Measurements from ENCODE around the gene JPH4. TPM values are rescaled to one million over a fixed set of nuclear protein-coding genes. Genes with fewer than 3 reads are reported as not detected.

Gene JPH4
- total and polyA plus RNA-seq, 8 donors = 0.15 to 1.1 (median 0.47) TPM; not detected in 2

DNA sequence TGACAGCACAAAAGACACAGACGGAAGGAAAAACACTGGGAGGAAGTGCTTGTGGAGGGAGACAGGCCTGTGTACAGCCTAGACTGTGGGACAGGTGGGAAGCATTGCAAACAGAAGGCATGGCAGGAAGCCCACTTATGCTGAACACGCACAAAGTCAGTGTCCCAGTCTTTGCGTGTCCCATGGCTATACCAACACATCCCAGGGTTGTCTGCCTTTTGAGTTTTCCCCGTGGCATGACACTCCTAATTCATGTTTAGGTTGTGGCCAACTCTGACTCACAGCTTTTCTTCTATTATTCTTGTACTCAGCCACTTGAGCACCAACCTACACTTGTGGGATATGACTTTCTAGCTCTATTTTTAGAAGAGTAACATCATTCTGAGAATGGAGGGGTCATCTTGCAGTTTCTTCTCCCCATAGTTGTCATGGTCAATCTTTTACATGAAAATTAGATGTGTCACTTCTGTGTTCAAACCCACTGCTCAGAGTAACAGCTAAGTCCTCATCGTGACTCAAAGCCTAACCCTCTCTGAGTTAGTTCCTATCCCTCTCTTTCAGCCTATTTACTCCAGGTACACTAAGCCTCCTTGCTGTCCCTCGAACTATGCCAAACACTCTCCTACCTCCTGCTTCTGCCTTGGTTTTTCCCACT, 27.5 kb upstream of the JPH4 start:
- no peaks in the 10 kb centered on the region for H3K36me3 ChIP-seq
- no peak for DNase-seq
- H3K4me3 ChIP-seq = no peak overlapping the region
- H3K9me3 ChIP-seq = no peaks in the 10 kb centered on the region
- peaks cover 15 to 30% (median 24%) of the 10 kb centered on the region in 4 donors for H3K4me1 ChIP-seq
- no peaks in the 10 kb centered on the region for H3K27me3 ChIP-seq
- H3K27ac ChIP-seq = no peak overlapping the region
- TF ChIP-seq POLR2A (IDR thresholded peaks at IDR 0.05) (no peak), CTCF (IDR thresholded peaks at IDR 0.05) (no peak), POLR2AphosphoS5 (IDR thresholded peaks at IDR 0.05) (no peak), EP300 (IDR thresholded peaks at IDR 0.05) (no peak)
- intact Hi-C loops (cut with DNase I; ENCODE audit: low total_unique reads) = no loop called here
- WGBS, 5 donors = 66 to 73% (median 72%) methylated on average over 6 of the region's 6 CpGs

DNA sequence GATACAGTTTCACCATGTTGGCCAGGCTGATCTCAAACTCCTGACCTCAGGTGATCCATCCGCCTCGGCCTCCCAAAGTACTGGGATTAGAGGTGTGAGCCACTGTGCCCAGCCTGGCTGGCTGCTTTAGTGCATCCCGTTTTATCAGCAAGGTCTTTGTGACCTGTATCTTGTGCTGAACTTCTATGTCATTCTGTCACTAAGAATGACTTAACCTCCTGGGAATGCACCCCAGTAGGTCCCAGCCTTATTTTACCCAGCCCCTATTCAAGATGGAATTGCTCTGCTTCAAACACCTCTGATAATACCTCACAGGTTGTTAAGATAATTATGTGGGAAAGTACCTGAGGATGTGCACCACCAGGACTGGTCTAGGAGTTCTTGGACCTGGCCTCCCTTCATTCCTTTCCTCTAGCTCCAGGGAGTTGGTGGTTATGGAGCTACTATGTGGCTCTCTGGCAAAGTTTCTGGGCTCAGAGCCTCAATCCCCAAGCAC, 26.1 kb upstream of the JPH4 start:
- intact Hi-C loops (cut with DNase I; ENCODE audit: low total_unique reads) = no loop called here
- H3K4me1 ChIP-seq = peaks cover 2 to 17% (median 11%) of the 10 kb centered on the region in 4 donors

DNA sequence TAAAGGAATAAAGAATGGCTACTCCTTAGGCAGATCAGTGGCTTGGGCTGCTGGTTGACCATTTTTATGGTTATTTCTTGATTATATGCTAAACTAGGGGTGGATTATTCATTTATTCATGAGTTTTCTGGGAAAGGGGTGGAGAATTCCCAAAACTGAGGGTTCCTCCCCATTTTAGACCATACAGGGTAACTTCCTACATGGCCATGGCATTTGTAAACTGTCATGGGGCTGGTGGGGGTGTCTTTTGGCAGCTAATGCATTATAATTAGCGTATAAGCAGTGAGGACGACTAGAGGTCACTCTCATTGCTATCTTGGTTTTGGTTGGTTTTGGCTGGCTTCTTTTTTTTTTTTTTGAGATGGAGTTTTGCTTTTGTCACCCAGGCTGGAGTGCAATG, 25.6 kb upstream of the JPH4 start:
- 47 to 74% (median 59%) methylated on average over 2 of the region's 2 CpGs for WGBS, 5 donors
- TF ChIP-seq EP300 (IDR thresholded peaks at IDR 0.05) = no peak
- no peak for TF ChIP-seq POLR2A (IDR thresholded peaks at IDR 0.05)
- no peak for TF ChIP-seq CTCF (IDR thresholded peaks at IDR 0.05)
- TF ChIP-seq POLR2AphosphoS5 (IDR thresholded peaks at IDR 0.05) = no peak
- Histone ChIP-seq H3K4me3 (no peak overlapping the region), H3K9me3 (peaks cover 0 to 7% (median 0%) of the 10 kb centered on the region in 4 donors), H3K36me3 (no peaks in the 10 kb centered on the region), H3K4me1 (peaks cover 0 to 16% (median 6%) of the 10 kb centered on the region in 4 donors), H3K27me3 (no peaks in the 10 kb centered on the region), H3K27ac (no peak overlapping the region)
- DNase-seq = no peak
- intact Hi-C loops (cut with DNase I; ENCODE audit: low total_unique reads) = no loop called here

More for the DNA sequence above, 26.1 kb upstream of the JPH4 start:
- TF ChIP-seq EP300 (IDR thresholded peaks at IDR 0.05) = no peak
- no peak for TF ChIP-seq CTCF (IDR thresholded peaks at IDR 0.05)
- TF ChIP-seq POLR2A (IDR thresholded peaks at IDR 0.05) = no peak
- TF ChIP-seq POLR2AphosphoS5 (IDR thresholded peaks at IDR 0.05) = no peak
- no peak overlapping the region for H3K27ac ChIP-seq
- H3K9me3 ChIP-seq = peaks cover 0 to 4% (median 0%) of the 10 kb centered on the region in 4 donors
- no peak overlapping the region for H3K4me3 ChIP-seq
- no peak for DNase-seq
- no peaks in the 10 kb centered on the region for H3K36me3 ChIP-seq
- WGBS, 5 donors = 61 to 83% (median 75%) methylated on average over 3 of the region's 3 CpGs
- H3K27me3 ChIP-seq = no peaks in the 10 kb centered on the region

DNA sequence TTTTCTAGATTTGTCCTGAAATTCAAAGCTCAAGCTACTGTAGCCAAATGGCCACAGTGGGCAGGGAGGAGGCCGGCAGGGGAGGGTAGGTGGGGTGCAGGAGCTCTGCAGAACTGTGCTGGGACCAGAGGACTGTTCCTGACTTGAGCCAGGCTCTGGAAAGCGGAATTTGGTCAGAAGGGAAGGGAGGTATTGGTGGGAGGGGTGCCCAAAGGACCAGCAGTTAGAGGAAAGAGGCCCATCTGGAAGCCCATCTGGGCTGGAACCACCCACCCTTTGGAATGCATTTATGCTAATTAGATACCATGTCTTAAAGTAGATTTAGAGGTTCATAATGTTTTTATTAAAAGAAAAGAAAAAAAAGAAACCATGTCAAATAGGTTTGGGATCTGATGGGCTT, 24.5 kb upstream of the JPH4 start:
- no peak overlapping the region for H3K4me3 ChIP-seq
- TF ChIP-seq POLR2AphosphoS5 (IDR thresholded peaks at IDR 0.05) (no peak), CTCF (IDR thresholded peaks at IDR 0.05) (no peak), POLR2A (IDR thresholded peaks at IDR 0.05) (no peak), EP300 (IDR thresholded peaks at IDR 0.05) (no peak)
- H3K27ac ChIP-seq = no peak overlapping the region
- no peak for DNase-seq
- H3K36me3 ChIP-seq = no peaks in the 10 kb centered on the region
- H3K9me3 ChIP-seq = peaks cover 0 to 7% (median 0%) of the 10 kb centered on the region in 4 donors
- intact Hi-C loops (cut with DNase I; ENCODE audit: low total_unique reads) = no loop called here
- H3K27me3 ChIP-seq = no peaks in the 10 kb centered on the region
- 83 to 89% (median 86%) methylated on average over 2 of the region's 2 CpGs for WGBS, 5 donors
- H3K4me1 ChIP-seq = peaks cover 0 to 6% (median 0%) of the 10 kb centered on the region in 4 donors

All from stomach (tissue), 9 donors.